PC-3 (cell line): ENCODE data around the gene PSMB10.
A peak's percentile ranks its signal among the peaks of the same experiment; 100 is the strongest.

Source experiments
- CTCF ChIP-seq: fragments of 300-600 bp; sonication (generic); conservative IDR thresholded peaks from 2 replicates; pipeline ENCODE4 v1.5.1; 2017; ENCODE audit warnings: antibody characterized with exemption, low read depth, mild to moderate bottlenecking, low read length
- EZH2phosphoT487 ChIP-seq: fragments of 300-600 bp; sonication (generic); IDR thresholded peaks from 2 replicates; pipeline ENCODE4 v1.6.1; 2018; ENCODE audit warnings: mild to moderate bottlenecking, antibody characterized with exemption, low read length, borderline replicate concordance

- TF ChIP-seq CTCF (peak; percentile 82), EZH2phosphoT487 (no peak)
Measured at GRCh38 chr16:67928561-67929364, 7.9 kb downstream of the PSMB10 start.
